Measurements from ENCODE around the gene NDUFA13.

NDUFA13 gene

DNA sequence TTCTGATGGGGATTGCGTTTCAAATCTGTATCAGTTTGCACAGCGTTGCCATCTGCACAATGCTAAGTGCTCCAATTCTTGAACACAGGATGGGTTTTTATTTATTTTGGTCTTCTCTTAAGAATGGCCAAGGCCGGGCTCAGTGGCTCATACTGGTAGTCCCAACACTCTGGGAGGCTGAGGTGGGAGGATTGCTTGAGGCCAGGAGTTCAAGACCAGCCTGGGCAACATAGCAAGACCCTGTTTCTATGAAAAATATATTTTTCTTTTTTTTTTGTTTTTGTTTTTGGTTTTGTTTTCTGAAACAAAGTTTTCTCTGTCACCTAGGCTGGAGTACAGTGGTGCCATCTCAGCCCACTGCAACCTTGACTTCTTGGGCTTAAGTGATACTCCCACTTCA is 7.2 kb downstream of the NDUFA13 start:
- TF ChIP-seq, protein P1, sequence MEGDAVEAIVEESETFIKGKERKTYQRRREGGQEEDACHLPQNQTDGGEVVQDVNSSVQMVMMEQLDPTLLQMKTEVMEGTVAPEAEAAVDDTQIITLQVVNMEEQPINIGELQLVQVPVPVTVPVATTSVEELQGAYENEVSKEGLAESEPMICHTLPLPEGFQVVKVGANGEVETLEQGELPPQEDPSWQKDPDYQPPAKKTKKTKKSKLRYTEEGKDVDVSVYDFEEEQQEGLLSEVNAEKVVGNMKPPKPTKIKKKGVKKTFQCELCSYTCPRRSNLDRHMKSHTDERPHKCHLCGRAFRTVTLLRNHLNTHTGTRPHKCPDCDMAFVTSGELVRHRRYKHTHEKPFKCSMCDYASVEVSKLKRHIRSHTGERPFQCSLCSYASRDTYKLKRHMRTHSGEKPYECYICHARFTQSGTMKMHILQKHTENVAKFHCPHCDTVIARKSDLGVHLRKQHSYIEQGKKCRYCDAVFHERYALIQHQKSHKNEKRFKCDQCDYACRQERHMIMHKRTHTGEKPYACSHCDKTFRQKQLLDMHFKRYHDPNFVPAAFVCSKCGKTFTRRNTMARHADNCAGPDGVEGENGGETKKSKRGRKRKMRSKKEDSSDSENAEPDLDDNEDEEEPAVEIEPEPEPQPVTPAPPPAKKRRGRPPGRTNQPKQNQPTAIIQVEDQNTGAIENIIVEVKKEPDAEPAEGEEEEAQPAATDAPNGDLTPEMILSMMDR (conservative IDR thresholded peaks at IDR 0.05; ENCODE audit: control insufficient read depth, insufficient read depth, low read depth, low read length), result no peak
- no peak for DNase-seq (ENCODE audit: low read depth)
- H3K4me3 ChIP-seq (ENCODE audit: control insufficient read depth, low read depth, low read length), result no peak overlapping the region

DNA sequence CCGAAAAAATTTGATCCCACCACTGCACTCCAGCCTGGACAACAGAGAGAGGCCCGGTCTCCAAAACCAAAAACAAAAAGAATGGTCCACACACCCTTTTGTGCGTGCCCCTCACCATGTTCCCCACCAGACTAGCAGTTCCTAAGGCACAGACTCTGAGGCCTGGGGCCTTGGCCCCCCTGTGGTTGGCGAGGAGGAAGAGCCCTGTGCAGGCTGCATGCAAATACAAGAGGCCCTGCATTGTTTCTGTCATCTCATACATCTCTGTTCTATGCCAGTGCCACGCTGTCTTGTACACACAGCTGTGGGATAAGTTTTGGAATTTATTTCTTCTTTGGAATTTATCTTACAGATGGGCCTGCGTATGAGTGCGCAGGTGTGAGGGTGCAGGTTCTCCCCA is 8.0 kb downstream of the NDUFA13 start:
- no peak for DNase-seq (ENCODE audit: low read depth)
- H3K4me3 ChIP-seq (ENCODE audit: control insufficient read depth, low read depth, low read length), result no peak overlapping the region
- TF ChIP-seq, protein P1 (conservative IDR thresholded peaks at IDR 0.05; ENCODE audit: control insufficient read depth, insufficient read depth, low read depth, low read length), result no peak

DNA sequence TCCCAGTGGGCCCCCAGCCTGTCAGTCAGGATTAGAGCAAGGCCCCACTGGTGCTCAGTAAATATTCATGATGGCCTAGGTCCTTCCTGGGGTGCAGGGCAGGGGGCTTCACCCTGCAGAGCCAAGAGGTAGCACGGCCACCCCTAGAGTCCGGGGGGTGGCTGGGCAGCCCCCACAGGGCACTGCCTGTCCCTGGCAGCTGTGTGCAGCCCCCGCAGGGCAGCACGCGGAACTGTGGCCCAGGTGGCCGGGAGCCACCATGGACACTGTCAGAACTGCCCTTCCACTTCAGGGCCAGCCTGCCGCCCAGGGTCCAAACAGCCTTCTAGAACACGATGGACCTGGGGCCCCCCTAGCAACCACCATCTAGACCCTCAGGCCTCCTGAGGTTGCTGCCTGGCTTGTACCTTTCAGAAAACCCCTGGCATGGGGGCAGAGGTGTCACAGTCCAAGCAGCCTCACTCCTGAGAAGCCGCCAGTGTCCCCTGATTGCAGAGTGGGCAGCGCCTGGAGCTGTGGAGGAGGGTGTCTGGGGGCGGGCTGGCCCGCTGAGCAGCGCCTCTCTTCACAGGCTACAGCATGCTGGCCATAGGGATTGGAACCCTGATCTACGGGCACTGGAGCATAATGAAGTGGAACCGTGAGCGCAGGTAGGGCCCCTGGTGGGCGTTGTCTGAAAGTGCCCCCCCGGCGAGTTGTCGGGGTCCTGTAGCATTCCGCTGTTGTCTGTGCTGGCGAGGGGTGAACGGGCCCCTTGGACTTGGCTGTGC is 9.8 kb downstream of the NDUFA13 start:
- TF ChIP-seq, protein P1 (conservative IDR thresholded peaks at IDR 0.05; ENCODE audit: control insufficient read depth, insufficient read depth, low read depth, low read length), result no peak
- no peak for DNase-seq (ENCODE audit: low read depth)
- no peak overlapping the region for H3K4me3 ChIP-seq (ENCODE audit: control insufficient read depth, low read depth, low read length)

DNA sequence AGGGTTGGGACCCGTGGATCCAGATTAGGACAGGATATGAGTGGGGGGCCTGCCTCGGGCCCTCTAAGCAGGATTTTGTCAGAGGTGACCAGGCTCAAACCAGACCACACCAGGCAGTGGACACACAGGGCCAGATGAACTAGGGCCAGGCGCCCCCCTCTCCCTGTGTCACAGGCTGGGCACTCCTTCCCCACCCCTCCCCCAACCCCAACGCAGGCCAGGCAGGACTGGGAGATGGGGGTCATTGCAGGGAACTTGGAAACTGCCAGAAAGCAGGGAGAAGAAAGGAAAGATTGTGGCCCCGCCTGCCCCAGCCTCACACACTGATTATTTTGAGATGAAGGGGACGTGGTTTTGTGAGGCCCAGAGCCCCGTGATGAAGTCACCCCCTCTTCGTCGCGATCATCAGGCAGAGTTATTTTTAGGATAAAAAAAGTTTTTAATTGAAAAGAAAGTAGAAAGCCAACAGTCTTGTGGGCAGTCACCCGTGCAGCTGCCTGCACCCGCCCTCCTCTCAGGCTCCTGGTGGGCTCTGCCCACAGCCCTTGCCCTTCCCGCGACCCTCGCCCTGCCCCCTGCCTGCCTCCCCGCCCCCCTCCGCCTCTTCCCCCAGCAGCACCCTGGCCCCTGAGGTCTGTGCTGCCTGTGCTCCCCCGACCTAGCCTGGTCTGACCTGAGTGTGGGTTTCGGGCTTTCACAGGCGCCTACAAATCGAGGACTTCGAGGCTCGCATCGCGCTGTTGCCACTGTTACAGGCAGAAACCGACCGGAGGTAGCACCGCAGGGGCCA is 10.8 kb downstream of the NDUFA13 start:
- H3K4me3 ChIP-seq (ENCODE audit: control insufficient read depth, low read depth, low read length), result no peak overlapping the region
- DNase-seq (ENCODE audit: low read depth), result no peak
- TF ChIP-seq, protein P1 (conservative IDR thresholded peaks at IDR 0.05; ENCODE audit: control insufficient read depth, insufficient read depth, low read depth, low read length), result no peak

DNA sequence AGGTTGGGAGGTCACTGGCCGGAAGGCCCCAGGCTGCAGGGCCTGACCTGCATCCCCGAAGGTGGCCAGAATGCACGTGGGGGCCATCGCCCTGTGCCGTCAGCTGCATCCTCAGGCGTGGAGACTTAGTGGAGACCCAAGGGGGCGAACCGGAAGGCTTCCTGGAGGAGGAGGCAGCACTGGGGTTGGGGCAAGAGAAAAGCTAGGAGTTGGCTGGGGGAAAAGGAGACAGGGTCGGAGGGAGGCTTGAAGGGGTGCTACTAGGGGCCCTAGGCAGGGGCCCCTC is 11.3 kb downstream of the NDUFA13 start:
- no peak overlapping the region for H3K4me3 ChIP-seq (ENCODE audit: control insufficient read depth, low read depth, low read length)
- no peak for DNase-seq (ENCODE audit: low read depth)
- TF ChIP-seq, protein P1 (conservative IDR thresholded peaks at IDR 0.05; ENCODE audit: control insufficient read depth, insufficient read depth, low read depth, low read length), result no peak

DNA sequence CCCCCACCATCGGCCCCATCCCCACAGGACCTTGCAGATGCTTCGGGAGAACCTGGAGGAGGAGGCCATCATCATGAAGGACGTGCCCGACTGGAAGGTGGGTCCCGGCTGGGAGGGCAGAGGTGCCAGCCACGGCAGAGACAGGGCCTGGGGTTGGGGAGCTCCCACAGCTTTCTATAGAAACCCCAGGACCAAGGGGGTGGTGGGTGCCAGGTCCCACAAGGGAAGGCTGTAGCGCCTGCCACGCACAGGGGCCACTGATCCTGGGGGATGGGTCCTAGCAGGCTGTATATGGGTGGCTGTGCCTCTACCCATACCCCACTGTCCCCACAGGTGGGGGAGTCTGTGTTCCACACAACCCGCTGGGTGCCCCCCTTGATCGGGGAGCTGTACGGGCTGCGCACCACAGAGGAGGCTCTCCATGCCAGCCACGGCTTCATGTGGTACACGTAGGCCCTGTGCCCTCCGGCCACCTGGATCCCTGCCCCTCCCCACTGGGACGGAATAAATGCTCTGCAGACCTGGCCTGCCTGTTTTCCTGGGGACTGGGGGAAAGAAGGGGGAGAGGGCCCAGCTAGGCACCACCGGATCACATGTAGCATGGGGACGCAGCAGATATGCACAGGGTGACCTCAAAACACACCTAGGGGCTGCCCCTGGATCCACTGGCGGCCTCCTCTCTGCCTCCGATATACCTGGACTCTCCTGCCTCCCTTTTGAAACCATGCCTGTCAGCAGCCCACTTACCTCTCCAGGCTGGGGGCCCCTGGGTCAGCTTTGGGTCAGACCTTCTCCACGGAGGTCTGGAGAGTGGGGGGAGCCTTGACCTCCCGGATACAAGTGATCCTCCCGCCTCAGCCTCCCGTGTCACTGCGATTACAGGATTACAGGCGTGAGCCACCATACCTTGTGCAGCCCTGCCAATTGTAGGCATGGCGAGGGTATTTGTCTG is 11.9 kb downstream of the NDUFA13 start:
- DNase-seq (ENCODE audit: low read depth), result no peak
- TF ChIP-seq, protein P1 (conservative IDR thresholded peaks at IDR 0.05; ENCODE audit: control insufficient read depth, insufficient read depth, low read depth, low read length), result no peak
- H3K4me3 ChIP-seq (ENCODE audit: control insufficient read depth, low read depth, low read length), result no peak overlapping the region
